ENCODE data around the gene MED13L. TPM values are rescaled to one million over a fixed set of nuclear protein-coding genes. Genes with fewer than 3 reads are reported as not detected.

Gene MED13L
- total RNA-seq, 6 experiments from 2014 or later, result 29.0 to 52.0 (median 38.1) TPM

DNA sequence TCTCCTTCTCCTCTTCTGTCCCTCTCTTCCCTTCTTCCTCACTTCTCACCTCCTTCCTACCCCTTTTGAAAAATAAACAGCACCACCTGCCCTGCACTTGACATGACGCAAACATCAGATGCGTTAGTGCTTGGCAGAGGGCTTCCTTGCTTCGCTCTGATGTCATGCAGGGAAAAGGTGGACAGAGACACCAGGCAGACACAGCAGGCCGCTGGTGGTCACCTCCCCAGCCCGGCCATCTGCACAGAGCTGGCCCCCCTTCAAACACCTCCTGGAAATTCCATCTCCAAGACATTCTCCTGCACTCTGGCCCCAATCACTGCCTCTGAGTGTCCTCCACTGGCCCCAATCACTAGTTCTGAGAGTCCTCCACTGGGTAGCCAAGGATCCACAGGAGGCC, 353.6 kb downstream of the MED13L start:
- Histone ChIP-seq H3K4me1 (no peaks in the 10 kb centered on the region), H3K27ac (no peak overlapping the region), H3K36me3 (no peaks in the 10 kb centered on the region), H3K9me3 (no peaks in the 10 kb centered on the region), H3K4me3 (no peak overlapping the region), H3K27me3 (no peaks in the 10 kb centered on the region)
- TF ChIP-seq POLR2A (IDR thresholded peaks at IDR 0.05), result no peak
- TF ChIP-seq, protein P1, sequence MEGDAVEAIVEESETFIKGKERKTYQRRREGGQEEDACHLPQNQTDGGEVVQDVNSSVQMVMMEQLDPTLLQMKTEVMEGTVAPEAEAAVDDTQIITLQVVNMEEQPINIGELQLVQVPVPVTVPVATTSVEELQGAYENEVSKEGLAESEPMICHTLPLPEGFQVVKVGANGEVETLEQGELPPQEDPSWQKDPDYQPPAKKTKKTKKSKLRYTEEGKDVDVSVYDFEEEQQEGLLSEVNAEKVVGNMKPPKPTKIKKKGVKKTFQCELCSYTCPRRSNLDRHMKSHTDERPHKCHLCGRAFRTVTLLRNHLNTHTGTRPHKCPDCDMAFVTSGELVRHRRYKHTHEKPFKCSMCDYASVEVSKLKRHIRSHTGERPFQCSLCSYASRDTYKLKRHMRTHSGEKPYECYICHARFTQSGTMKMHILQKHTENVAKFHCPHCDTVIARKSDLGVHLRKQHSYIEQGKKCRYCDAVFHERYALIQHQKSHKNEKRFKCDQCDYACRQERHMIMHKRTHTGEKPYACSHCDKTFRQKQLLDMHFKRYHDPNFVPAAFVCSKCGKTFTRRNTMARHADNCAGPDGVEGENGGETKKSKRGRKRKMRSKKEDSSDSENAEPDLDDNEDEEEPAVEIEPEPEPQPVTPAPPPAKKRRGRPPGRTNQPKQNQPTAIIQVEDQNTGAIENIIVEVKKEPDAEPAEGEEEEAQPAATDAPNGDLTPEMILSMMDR (IDR thresholded peaks at IDR 0.05), result no peak
- 78% methylated on average over 5 of the region's 5 CpGs for WGBS (ENCODE audit: insufficient coverage, low coverage, low lambda C conversion rate, missing lambda C conversion rate)
- intact Hi-C loops (cut with DNase I), result no loop called here
- DNase-seq (no peak), ATAC-seq (no peak)

DNA sequence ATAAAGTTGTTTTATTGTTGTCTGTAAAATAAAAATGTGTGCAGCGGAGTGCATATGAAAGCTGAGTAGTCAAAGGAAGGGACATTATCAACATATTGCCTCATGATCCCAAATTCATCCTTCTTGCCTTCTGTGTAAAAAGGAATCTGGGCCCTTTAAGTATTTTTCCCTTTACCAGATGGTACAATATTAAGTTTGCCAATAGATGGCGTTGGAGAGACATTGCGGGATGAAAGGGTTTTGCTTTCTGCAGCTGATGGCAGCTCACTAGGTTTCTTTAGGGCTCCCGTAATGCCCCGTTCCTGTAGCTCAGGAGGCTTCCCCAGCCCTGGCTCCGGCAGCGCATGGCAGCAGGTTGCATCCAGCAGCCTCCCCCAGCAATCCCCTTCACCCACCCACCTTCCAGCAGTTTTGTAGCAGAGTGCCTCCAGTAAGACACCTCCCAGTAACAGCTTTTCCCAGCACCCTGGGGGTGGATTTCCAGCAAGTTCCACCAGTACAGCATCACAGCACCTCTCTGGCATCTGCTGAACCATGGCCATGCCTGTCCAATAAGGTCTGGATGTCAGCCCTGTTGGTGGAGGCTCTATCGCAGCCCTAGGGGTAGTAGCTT, 354.4 kb downstream of the MED13L start:
- no peak for DNase-seq
- 32% methylated on average over 3 of the region's 8 CpGs for WGBS (ENCODE audit: insufficient coverage, low coverage, low lambda C conversion rate, missing lambda C conversion rate)

DNA sequence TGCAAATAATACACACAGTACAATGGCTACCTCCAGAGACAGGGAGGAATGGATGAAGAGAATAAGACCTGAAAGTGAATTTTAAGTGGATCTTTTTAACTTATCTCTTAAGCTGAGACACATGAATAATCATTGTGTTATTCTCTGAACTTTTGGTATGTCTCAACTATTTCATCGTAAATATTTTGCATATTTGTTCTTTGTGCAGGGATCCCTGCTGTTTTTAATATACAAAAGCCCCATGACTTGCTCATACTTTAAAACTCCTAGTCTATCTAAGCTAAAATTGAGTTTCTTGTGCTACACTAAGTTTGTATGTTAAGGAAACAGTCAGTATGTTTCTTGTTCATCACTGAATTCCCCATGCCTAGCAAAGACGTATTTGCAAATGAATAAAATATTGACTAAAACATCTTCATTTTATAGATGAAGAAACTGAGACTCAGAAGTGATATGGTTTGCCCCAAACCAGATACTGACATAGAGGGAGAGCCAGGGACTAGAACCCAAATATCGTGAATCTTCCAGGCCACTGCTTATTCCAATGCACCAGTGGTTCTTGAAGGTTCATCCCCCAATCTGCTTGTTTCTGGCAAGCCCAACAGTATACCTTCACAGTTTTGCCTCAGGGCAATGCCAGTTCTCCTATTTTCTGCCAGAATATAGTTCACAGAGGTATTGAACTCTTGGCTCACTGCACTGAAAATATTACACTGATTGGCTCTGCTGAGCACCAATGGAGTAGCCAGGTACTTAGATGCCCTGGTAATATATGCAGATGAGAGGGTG, 356.9 kb downstream of the MED13L start:
- WGBS (ENCODE audit: insufficient coverage, low coverage, low lambda C conversion rate, missing lambda C conversion rate), result 53% methylated on average over 3 of the region's 3 CpGs
- ATAC-seq (no peak), DNase-seq (no peak)
- Histone ChIP-seq H3K36me3 (no peaks in the 10 kb centered on the region), H3K27me3 (no peaks in the 10 kb centered on the region), H3K4me1 (peaks cover 0 to 5% (median 0%) of the 10 kb centered on the region in 4 donors), H3K27ac (no peak overlapping the region), H3K4me3 (no peak overlapping the region), H3K9me3 (no peaks in the 10 kb centered on the region)
- intact Hi-C loops (cut with DNase I), result no loop called here
- no peak for TF ChIP-seq POLR2A (IDR thresholded peaks at IDR 0.05)
- TF ChIP-seq, protein P1 (IDR thresholded peaks at IDR 0.05), result no peak

More for the DNA sequence above, 354.4 kb downstream of the MED13L start:
- H3K27me3 ChIP-seq, result no peaks in the 10 kb centered on the region
- intact Hi-C loops (cut with DNase I), result no loop called here
- no peak overlapping the region for H3K27ac ChIP-seq
- TF ChIP-seq, protein P1 (IDR thresholded peaks at IDR 0.05), result peak; percentile 24 to 52 (median 38)
- TF ChIP-seq POLR2A (IDR thresholded peaks at IDR 0.05), result no peak
- no peak overlapping the region for H3K4me3 ChIP-seq
- H3K4me1 ChIP-seq, result no peaks in the 10 kb centered on the region
- peak; percentile 46 to 77 (median 61) for ATAC-seq
- no peaks in the 10 kb centered on the region for H3K9me3 ChIP-seq
- H3K36me3 ChIP-seq, result no peaks in the 10 kb centered on the region

DNA sequence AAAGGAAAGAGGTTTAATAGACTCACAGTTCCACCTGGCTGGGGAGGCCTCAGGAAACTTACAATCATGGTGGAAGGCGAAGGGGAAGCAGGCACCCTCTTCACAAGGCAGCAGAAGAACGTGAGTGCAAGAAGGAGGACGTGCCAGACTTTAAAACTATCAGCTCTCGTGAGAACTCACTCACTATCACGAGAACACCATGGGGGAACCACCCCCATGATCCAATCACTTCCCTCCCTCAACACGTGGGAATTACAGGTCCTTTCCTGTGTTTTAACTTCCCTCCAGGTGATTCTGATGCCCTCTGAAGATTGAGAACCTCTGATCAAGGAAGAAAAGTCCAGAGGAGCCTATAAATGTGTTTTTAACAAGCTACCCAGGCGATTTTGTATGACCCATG, 358.7 kb downstream of the MED13L start:
- ATAC-seq, result no peak
- Histone ChIP-seq H3K4me1 (peaks cover 0 to 5% (median 0%) of the 10 kb centered on the region in 4 donors), H3K36me3 (no peaks in the 10 kb centered on the region), H3K9me3 (no peaks in the 10 kb centered on the region), H3K27me3 (no peaks in the 10 kb centered on the region), H3K27ac (no peak overlapping the region), H3K4me3 (no peak overlapping the region)
- no peak for TF ChIP-seq POLR2A (IDR thresholded peaks at IDR 0.05)
- TF ChIP-seq, protein P1 (IDR thresholded peaks at IDR 0.05), result no peak
- WGBS (ENCODE audit: insufficient coverage, low coverage, low lambda C conversion rate, missing lambda C conversion rate), result 31% methylated on average over 6 of the region's 7 CpGs
- intact Hi-C loops (cut with DNase I), result loop anchor here (5.0 to 10.0 kb wide), 2 partner anchors 1254 to 1256 kb away; no protein-coding TSS in a partner anchor
- no peak for DNase-seq
